Adrenal gland (tissue), 5 donors: Measurements from ENCODE around the gene RARRES1.
A peak's percentile ranks its signal among the peaks of the same experiment; 100 is the strongest.

Experiments
- CTCF ChIP-seq, 6 experiments: fragments of 450-650 bp in 4 of 6; fragments of 200-600 bp in 2 of 6; sonication (generic) in 1 of 6; IDR thresholded peaks; 1 replicate in 5 of 6; 2 replicates in 1 of 6; pipeline versions ENCODE4 v1.5.1 to v1.8.0; 2016 to 2021; ENCODE audit warnings: antibody characterized with exemption in 6 of 6, mild to moderate bottlenecking in 2 of 6, moderate library complexity in 1 of 6
- POLR2A ChIP-seq, 2 donors: fragments of 450-650 bp; IDR thresholded peaks; one replicate each; pipeline ENCODE4 v1.6.1; 2017; ENCODE audit warnings: antibody characterized with exemption in 2 of 2, mild to moderate bottlenecking in 2 of 2, moderate library complexity in 1 of 2
- donor health status: DM: no; HTN: no; CAD: no.

GRCh38 chr3:158731938-158732855 is at the start of gene RARRES1:
- TF ChIP-seq CTCF (IDR thresholded peaks at IDR 0.05): no peak
- peak in 1 of 2 donors; percentile 16 for TF ChIP-seq POLR2A (IDR thresholded peaks at IDR 0.05)
